IMR-90 (cell line): ENCODE measurements around the gene SPNS2. TPM values are rescaled to one million over a fixed set of nuclear protein-coding genes. Genes with fewer than 3 reads are reported as not detected.

Experiments used
- ATAC-seq: fragments of 200-7000 bp; cut with Tn5 transposase; 2 replicates; pipeline ENCODE4 v1.9.1; 2020; ENCODE audit warnings: low read depth, mild to moderate bottlenecking, moderate library complexity
- BruUV-seq: library from RNA; stranded (reverse); fragments of 400-500 nt; replicated peaks from 2 replicates; lab custom pipeline; 2021; lab: Mats Ljungman, UMichigan
- CTCF ChIA-PET: fragments of 300-600 bp; formaldehyde crosslinking; extraction: SDS; loops from one replicate; lab custom pipeline; 2021; ENCODE audit warnings: antibody characterized with exemption; lab: Yijun Ruan, JAX
- POLR2A ChIA-PET: fragments of 300-600 bp; sonication (Branson Sonifier 250); formaldehyde crosslinking; loops from one replicate; lab custom pipeline; 2022; ENCODE audit warnings: antibody characterized with exemption; ENCODE audit not compliant: unreplicated experiment; lab: Charles Lee
- DNase-seq: peaks from one replicate; pipeline ENCODE4 v3.0.0; 2013
- H2AFZ ChIP-seq: replicated peaks from 2 replicates; pipeline ENCODE3; 2013; ENCODE audit warnings: low read length, mild to moderate bottlenecking; ENCODE audit not compliant: poor library complexity
- H2AK5ac ChIP-seq: 2 replicates; pipeline ENCODE4 v1.6.1; 2013; ENCODE audit warnings: low read depth, low read length, inconsistent platforms
- H2AK9ac ChIP-seq: replicated peaks from 2 replicates; pipeline ENCODE3; 2013; ENCODE audit warnings: mild to moderate bottlenecking, low read depth, low read length, moderate library complexity; ENCODE audit not compliant: poor library complexity
- H2BK120ac ChIP-seq: 2 replicates; pipeline ENCODE4 v1.6.1; 2013; ENCODE audit warnings: low read depth, low read length, inconsistent platforms
- H2BK15ac ChIP-seq: 3 replicates; pipeline ENCODE4 v1.6.1; 2013; ENCODE audit warnings: low read depth, low read length, inconsistent platforms
- H2BK20ac ChIP-seq: 2 replicates; pipeline ENCODE4 v1.6.1; 2013; ENCODE audit warnings: low read depth, mild to moderate bottlenecking, inconsistent platforms, low read length, moderate library complexity
- H2BK5ac ChIP-seq: 2 replicates; pipeline ENCODE4 v1.6.1; 2013; ENCODE audit warnings: mild to moderate bottlenecking, low read depth, low read length, inconsistent platforms; ENCODE audit not compliant: poor library complexity, severe bottlenecking
- H3K14ac ChIP-seq: replicated peaks from 2 replicates; pipeline ENCODE4 v1.6.1; 2013; ENCODE audit warnings: low read depth, low read length, inconsistent platforms
- H3K18ac ChIP-seq: 2 replicates; pipeline ENCODE4 v1.6.1; 2013; ENCODE audit warnings: low read depth, low read length, control low read depth
- H3K23ac ChIP-seq: 2 replicates; pipeline ENCODE4 v1.6.1; 2013; ENCODE audit warnings: low read depth, low read length, inconsistent platforms
- H3K27ac ChIP-seq: 2 replicates; pipeline ENCODE4 v1.5.1; 2013; ENCODE audit warnings: mild to moderate bottlenecking, control low read depth, low read length; ENCODE audit not compliant: insufficient read depth
- H3K27me3 ChIP-seq: 2 replicates; pipeline ENCODE4 v1.6.1; 2013; ENCODE audit warnings: low read length; ENCODE audit not compliant: control insufficient read depth, insufficient read depth
- H3K36me3 ChIP-seq: 2 replicates; pipeline ENCODE4 v1.6.1; 2013; ENCODE audit warnings: low read length, mixed read lengths; ENCODE audit not compliant: control insufficient read depth, insufficient read depth
- H3K4ac ChIP-seq: 2 replicates; pipeline ENCODE4 v1.6.1; 2013; ENCODE audit warnings: low read depth, low read length, inconsistent platforms
- H3K4me1 ChIP-seq: 2 replicates; pipeline ENCODE4 v1.6.1; 2013; ENCODE audit warnings: low read length, mixed read lengths; ENCODE audit not compliant: control insufficient read depth, insufficient read depth
- H3K4me2 ChIP-seq: 2 replicates; pipeline ENCODE4 v1.6.1; 2013; ENCODE audit warnings: low read depth, mild to moderate bottlenecking, control low read depth, low read length, moderate library complexity
- H3K4me3 ChIP-seq: 2 replicates; pipeline ENCODE4 v1.5.1; 2013; ENCODE audit warnings: low read depth, mild to moderate bottlenecking, control low read depth, low read length, moderate library complexity; ENCODE audit not compliant: insufficient read depth
- H3K56ac ChIP-seq: 2 replicates; pipeline ENCODE4 v1.6.1; 2013; ENCODE audit warnings: low read length, inconsistent platforms; ENCODE audit not compliant: insufficient read depth; ENCODE audit errors: extremely low read depth
- H3K79me1 ChIP-seq, 2 experiments: 2 replicates each; pipeline ENCODE4 v1.6.1; 2013; ENCODE audit warnings: low read length in 2 of 2, inconsistent platforms in 1 of 2, low read depth in 1 of 2
- H3K9ac ChIP-seq: 2 replicates; pipeline ENCODE4 v1.6.1; 2013; ENCODE audit warnings: low read depth, low read length, control low read depth
- H3K9me1 ChIP-seq: 2 replicates; pipeline ENCODE4 v1.6.1; 2013; ENCODE audit warnings: low read length, inconsistent platforms; ENCODE audit not compliant: insufficient read depth
- H3K9me3 ChIP-seq: 2 replicates; pipeline ENCODE4 v1.6.1; 2013; ENCODE audit warnings: low read length; ENCODE audit not compliant: control insufficient read depth, insufficient read depth
- H4K20me1 ChIP-seq: 2 replicates; pipeline ENCODE4 v1.6.1; 2013; ENCODE audit warnings: low read length, inconsistent platforms; ENCODE audit not compliant: insufficient read depth
- H4K5ac ChIP-seq: 2 replicates; pipeline ENCODE4 v1.6.1; 2013; ENCODE audit warnings: mild to moderate bottlenecking, low read depth, low read length, control low read depth
- H4K8ac ChIP-seq, 2 experiments: 2 replicates each; pipeline ENCODE4 v1.6.1; 2013; ENCODE audit warnings: low read depth in 2 of 2, low read length in 2 of 2, control low read depth in 1 of 2, inconsistent platforms in 1 of 2
- H4K91ac ChIP-seq: 2 replicates; pipeline ENCODE4 v1.6.1; 2013; ENCODE audit warnings: low read depth, low read length, inconsistent platforms; ENCODE audit not compliant: insufficient read depth
- BHLHE40 ChIP-seq: fragments of 150-350 bp; IDR thresholded peaks from 2 replicates; pipeline ENCODE4 v1.6.1; 2016; ENCODE audit warnings: mild to moderate bottlenecking, low read depth, low read length
- CEBPB ChIP-seq: IDR thresholded peaks from 2 replicates; pipeline ENCODE4 v1.6.1; 2012; ENCODE audit warnings: low read depth, low read length, improper control_type of control experiment
- CHD1 ChIP-seq: IDR thresholded peaks from 2 replicates; pipeline ENCODE4 v1.6.1; 2012; ENCODE audit warnings: low read depth, low read length, improper control_type of control experiment
- CTCF ChIP-seq: conservative IDR thresholded peaks from 2 replicates; pipeline ENCODE4 v1.5.1; 2012; ENCODE audit warnings: mild to moderate bottlenecking, low read depth, low read length, improper control_type of control experiment
- ELK1 ChIP-seq: fragments of 150-350 bp; IDR thresholded peaks from 2 replicates; pipeline ENCODE4 v1.6.1; 2016; ENCODE audit warnings: low read depth, mild to moderate bottlenecking, low read length, moderate library complexity, borderline replicate concordance
- FOS ChIP-seq: fragments of 150-350 bp; IDR thresholded peaks from 2 replicates; pipeline ENCODE4 v1.6.1; 2016; ENCODE audit warnings: low read depth, low read length
- MAFK ChIP-seq: IDR thresholded peaks from 2 replicates; pipeline ENCODE4 v1.6.1; 2012; ENCODE audit warnings: low read depth, low read length, improper control_type of control experiment
- MAZ ChIP-seq: IDR thresholded peaks from 2 replicates; pipeline ENCODE4 v1.6.1; 2012; ENCODE audit warnings: low read depth, mild to moderate bottlenecking, low read length, improper control_type of control experiment, moderate library complexity, borderline replicate concordance
- MXI1 ChIP-seq: IDR thresholded peaks from 2 replicates; pipeline ENCODE4 v1.6.1; 2012; ENCODE audit warnings: low read depth, mild to moderate bottlenecking, low read length, moderate library complexity, borderline replicate concordance
- NFE2L2 ChIP-seq: fragments of 150-350 bp; IDR thresholded peaks from 2 replicates; pipeline ENCODE4 v1.6.1; 2016; ENCODE audit warnings: low read depth, mild to moderate bottlenecking, low read length
- POLR2A ChIP-seq: IDR thresholded peaks from 2 replicates; pipeline ENCODE4 v1.6.1; 2012; ENCODE audit warnings: mild to moderate bottlenecking, low read depth, low read length
- RAD21 ChIP-seq: IDR thresholded peaks from 2 replicates; pipeline ENCODE4 v1.6.1; 2012; ENCODE audit warnings: low read length, improper control_type of control experiment
- RCOR1 ChIP-seq: IDR thresholded peaks from 2 replicates; pipeline ENCODE4 v1.6.1; 2012; ENCODE audit warnings: mild to moderate bottlenecking, low read length, improper control_type of control experiment; ENCODE audit not compliant: insufficient replicate concordance
- RFX5 ChIP-seq: IDR thresholded peaks from 2 replicates; pipeline ENCODE4 v1.8.0; 2012; ENCODE audit warnings: low read depth, mild to moderate bottlenecking, low read length, moderate library complexity
- SMC3 ChIP-seq: fragments of 150-350 bp; IDR thresholded peaks from 2 replicates; pipeline ENCODE4 v1.6.1; 2016; ENCODE audit warnings: low read depth, mild to moderate bottlenecking, antibody characterized with exemption, low read length, moderate library complexity
- USF2 ChIP-seq: fragments of 150-350 bp; IDR thresholded peaks from 2 replicates; pipeline ENCODE4 v1.6.1; 2017; ENCODE audit warnings: mild to moderate bottlenecking, antibody characterized with exemption, low read length, low read depth
- WGBS, 2 experiments: methylation state at CpG; one replicate each; pipeline versions ENCODE4 v1.1.5 to v1.1.7; 2013; ENCODE audit warnings: missing lambda C conversion rate in 2 of 2; ENCODE audit not compliant: insufficient read length in 1 of 2; ENCODE audit errors: extremely low coverage in 2 of 2; 5-methylcytosine and 5-hydroxymethylcytosine counted together
- dilution Hi-C: fragments of 300-500 bp; cut with HindIII; formaldehyde crosslinking; loops from one replicate; pipeline ENCODE4 v1.14.3; 2018; ENCODE audit warnings: low sequenced_read_pairs; ENCODE audit not compliant: unreplicated experiment
- in situ Hi-C: fragments of 300-500 bp; cut with MboI; formaldehyde crosslinking; loops from 3 replicates; pipeline ENCODE4 v1.14.3; 2019; ENCODE audit warnings: low sequenced_read_pairs, inconsistent platforms, mixed read lengths
- intact Hi-C: fragments of 100-400 bp; cut with micrococcal nuclease; formaldehyde crosslinking; loops from 2 replicates; pipeline ENCODE4 v1.10.0; 2022
- polyA plus RNA-seq, 3 experiments: library from polyadenylated mRNA; depleted of rRNA; stranded (reverse); fragments of >200 nt; gene quantifications; 2 replicates each; pipeline ENCODE4 v1.2.3, GENCODE V29; 2012; ENCODE audit warnings: low replicate concordance in 1 of 3
- total RNA-seq: library from RNA; depleted of rRNA; stranded (reverse); fragments of >200 nt; gene quantifications from 2 replicates; pipeline ENCODE4 v1.2.3, GENCODE V29; 2012

The SPNS2 gene
- total and polyA plus RNA-seq, 2 of the 4 experiments (the other 2 are of a cell fraction) = under 0.01 TPM; not detected in 1

- no peak overlapping the region for H4K8ac ChIP-seq
- no peak overlapping the region for H2BK120ac ChIP-seq
- H3K4ac ChIP-seq = no peak overlapping the region
- H3K9ac ChIP-seq = no peak overlapping the region
- intact Hi-C loops = no loop called here
- BruUV-seq = no TSS peak
- no peak overlapping the region for H2BK5ac ChIP-seq
- H2AFZ ChIP-seq = no peak overlapping the region
- H3K4me3 ChIP-seq = no peak overlapping the region
- no peaks in the 10 kb centered on the region for H3K9me1 ChIP-seq
- no peak overlapping the region for H2BK15ac ChIP-seq
- no peak overlapping the region for H3K18ac ChIP-seq
- POLR2A ChIA-PET = no interaction called here
- no peak overlapping the region for H2AK5ac ChIP-seq
- no peaks in the 10 kb centered on the region for H3K9me3 ChIP-seq
- H4K91ac ChIP-seq = no peak overlapping the region
- DNase-seq = no peak
- no peaks in the 10 kb centered on the region; the same call in 1 of the 2 replicates for H3K4me1 ChIP-seq
- CTCF ChIA-PET = interaction anchor here (1.6 kb wide), 1 partner anchor 16 kb away, joined by 8 read pairs; no protein-coding TSS in a partner anchor
- dilution Hi-C loops = no loop called here
- no peaks in the 10 kb centered on the region for H3K36me3 ChIP-seq
- in situ Hi-C loops = no loop called here
- no peak for TF ChIP-seq CEBPB
- TF ChIP-seq MXI1 = no peak
- TF ChIP-seq USF2 = no peak
- TF ChIP-seq POLR2A = no peak
- TF ChIP-seq MAFK = no peak
- TF ChIP-seq MAZ = no peak
- no peak for TF ChIP-seq RAD21
- TF ChIP-seq BHLHE40 = no peak
- no peak for TF ChIP-seq CHD1
- TF ChIP-seq CTCF = no peak
- TF ChIP-seq FOS = no peak
- TF ChIP-seq SMC3 = no peak
- no peak for TF ChIP-seq RFX5
- TF ChIP-seq RCOR1 = no peak
- TF ChIP-seq ELK1 = no peak
- TF ChIP-seq NFE2L2 = no peak
- no peak overlapping the region for H3K27ac ChIP-seq
- H4K5ac ChIP-seq = no peak overlapping the region
- H3K4me2 ChIP-seq = no peak overlapping the region
- no peak overlapping the region for H2BK20ac ChIP-seq
- H3K27me3 ChIP-seq = peaks cover 67% of the 10 kb centered on the region
- no peak for ATAC-seq
- H3K56ac ChIP-seq = no peak overlapping the region
- no peak overlapping the region for H3K14ac ChIP-seq
- no peaks in the 10 kb centered on the region for H4K20me1 ChIP-seq
- no peak overlapping the region for H2AK9ac ChIP-seq
- no peak overlapping the region for H3K23ac ChIP-seq
- no CpG with 5 or more reads among the region's 3 CpGs for WGBS, 2 experiments
- no peaks in the 10 kb centered on the region for H3K79me1 ChIP-seq
Measured at GRCh38 chr17:4583206-4583605, 84.5 kb downstream of the SPNS2 start.
